Rectal smooth muscle tissue (tissue), 1 donor: Measurements from ENCODE around the gene FANK1.
"Not testable (repeated sequence)": the region's sequence is repeated elsewhere in the genome, so short reads cannot be mapped to it uniquely, and the experiment has no call there.

Experiments used
- H3K27ac ChIP-seq: one replicate; pipeline ENCODE4 v1.7.0; 2013; ENCODE audit warnings: low read depth, low read length, inconsistent platforms
- H3K27me3 ChIP-seq: one replicate; pipeline ENCODE4 v1.7.0; 2013; ENCODE audit warnings: low read length; ENCODE audit not compliant: control insufficient read depth, insufficient read depth
- H3K36me3 ChIP-seq: one replicate; pipeline ENCODE4 v1.7.0; 2013; ENCODE audit warnings: low read length; ENCODE audit not compliant: control insufficient read depth, insufficient read depth
- H3K4me1 ChIP-seq: one replicate; pipeline ENCODE4 v1.7.0; 2013; ENCODE audit warnings: low read length; ENCODE audit not compliant: control insufficient read depth, insufficient read depth
- H3K4me3 ChIP-seq: one replicate; pipeline ENCODE4 v1.7.0; 2013; ENCODE audit warnings: low read length
- H3K9ac ChIP-seq: one replicate; pipeline ENCODE4 v1.7.0; 2013; ENCODE audit warnings: low read length

FANK1 gene

GRCh38 chr10:126027692-126028091, 131.3 kb downstream of the FANK1 start:
- Histone ChIP-seq H3K4me1 (no peaks in the 10 kb centered on the region), H3K9ac (no peak overlapping the region), H3K36me3 (no peaks in the 10 kb centered on the region), H3K27ac (no peak overlapping the region), H3K4me3 (no peak overlapping the region), H3K27me3 (no peaks in the 10 kb centered on the region)

- no peaks in the 10 kb centered on the region for H3K36me3 ChIP-seq
- H3K27ac ChIP-seq, result no peak overlapping the region
- no peak overlapping the region for H3K4me3 ChIP-seq
- no peak overlapping the region for H3K9ac ChIP-seq
- H3K27me3 ChIP-seq, result no peaks in the 10 kb centered on the region
- no peaks in the 10 kb centered on the region for H3K4me1 ChIP-seq
These were observed 133.6 kb downstream of the FANK1 start for GRCh38 chr10:126029999-126030398.

GRCh38 chr10:126034586-126034985, 138.2 kb downstream of the FANK1 start:
- Histone ChIP-seq H3K4me3 (no peak overlapping the region), H3K4me1 (no peaks in the 10 kb centered on the region), H3K27me3 (no peaks in the 10 kb centered on the region), H3K36me3 (no peaks in the 10 kb centered on the region), H3K27ac (no peak overlapping the region), H3K9ac (no peak overlapping the region)

GRCh38 chr10:126036515-126036914, 140.2 kb downstream of the FANK1 start:
- Histone ChIP-seq H3K4me1 (no peaks in the 10 kb centered on the region), H3K27ac (no peak overlapping the region), H3K27me3 (no peaks in the 10 kb centered on the region), H3K9ac (no peak overlapping the region), H3K4me3 (no peak overlapping the region), H3K36me3 (no peaks in the 10 kb centered on the region)

- no peaks in the 10 kb centered on the region for H3K4me1 ChIP-seq
- H3K9ac ChIP-seq, result no peak overlapping the region
- no peak overlapping the region for H3K27ac ChIP-seq
- no peaks in the 10 kb centered on the region for H3K36me3 ChIP-seq
- H3K4me3 ChIP-seq, result no peak overlapping the region
- no peaks in the 10 kb centered on the region for H3K27me3 ChIP-seq
These were observed 141.6 kb downstream of the FANK1 start for GRCh38 chr10:126037946-126038345.

- H3K27me3 ChIP-seq, result no peaks in the 10 kb centered on the region
- no peak overlapping the region for H3K27ac ChIP-seq
- H3K4me3 ChIP-seq, result no peak overlapping the region
- no peaks in the 10 kb centered on the region for H3K4me1 ChIP-seq
- no peak overlapping the region for H3K9ac ChIP-seq
- H3K36me3 ChIP-seq, result no peaks in the 10 kb centered on the region
These were observed 144.8 kb downstream of the FANK1 start for GRCh38 chr10:126041117-126041516.

- Histone ChIP-seq H3K4me1 (no peaks in the 10 kb centered on the region), H3K27me3 (no peaks in the 10 kb centered on the region), H3K9ac (no peak overlapping the region), H3K4me3 (peak overlapping the region; percentile 16), H3K36me3 (no peaks in the 10 kb centered on the region), H3K27ac (peak overlapping the region; percentile 14)
These were observed 145.5 kb downstream of the FANK1 start for GRCh38 chr10:126041804-126042231.

GRCh38 chr10:126042354-126042753, 146.0 kb downstream of the FANK1 start:
- Histone ChIP-seq H3K27ac (peak overlapping the region; percentile 14), H3K4me3 (peak overlapping the region; percentile 16), H3K9ac (no peak overlapping the region), H3K27me3 (no peaks in the 10 kb centered on the region), H3K36me3 (no peaks in the 10 kb centered on the region), H3K4me1 (no peaks in the 10 kb centered on the region)

- Histone ChIP-seq H3K4me1 (no peaks in the 10 kb centered on the region), H3K27ac (no peak overlapping the region), H3K36me3 (no peaks in the 10 kb centered on the region), H3K4me3 (no peak overlapping the region), H3K27me3 (no peaks in the 10 kb centered on the region), H3K9ac (no peak overlapping the region)
These were observed 146.5 kb downstream of the FANK1 start for GRCh38 chr10:126042906-126043305.

GRCh38 chr10:126043389-126043788, 147.0 kb downstream of the FANK1 start:
- no peaks in the 10 kb centered on the region for H3K36me3 ChIP-seq
- H3K27ac ChIP-seq, result no peak overlapping the region
- no peak overlapping the region for H3K4me3 ChIP-seq
- no peak overlapping the region for H3K9ac ChIP-seq
- no peaks in the 10 kb centered on the region for H3K27me3 ChIP-seq
- no peaks in the 10 kb centered on the region for H3K4me1 ChIP-seq

- no peak overlapping the region for H3K27ac ChIP-seq
- H3K27me3 ChIP-seq, result no peaks in the 10 kb centered on the region
- no peak overlapping the region for H3K9ac ChIP-seq
- no peak overlapping the region for H3K4me3 ChIP-seq
- H3K36me3 ChIP-seq, result no peaks in the 10 kb centered on the region
- H3K4me1 ChIP-seq, result no peaks in the 10 kb centered on the region
These were observed 149.5 kb downstream of the FANK1 start for GRCh38 chr10:126045861-126046260.

- H3K4me1 ChIP-seq, result no peaks in the 10 kb centered on the region
- no peaks in the 10 kb centered on the region for H3K36me3 ChIP-seq
- H3K27me3 ChIP-seq, result no peaks in the 10 kb centered on the region
- no peak overlapping the region for H3K9ac ChIP-seq
- no peak overlapping the region for H3K4me3 ChIP-seq
- H3K27ac ChIP-seq, result no peak overlapping the region
These were observed 150.5 kb downstream of the FANK1 start for GRCh38 chr10:126046831-126047230.

- H3K27me3 ChIP-seq, H3K36me3 ChIP-seq, H3K4me3 ChIP-seq, H3K9ac ChIP-seq, H3K27ac ChIP-seq, H3K4me1 ChIP-seq: not testable (repeated sequence)
These were observed 151.4 kb downstream of the FANK1 start for GRCh38 chr10:126047749-126048148.
